ENCODE measurements around the gene VASH1.

GRCh38 chr14:76742966-76743365 is 18.3 kb upstream of the VASH1 start:
- no peak for TF ChIP-seq POLR2A (IDR thresholded peaks at IDR 0.05; ENCODE audit: low read depth)
- no peak for TF ChIP-seq CTCF (IDR thresholded peaks at IDR 0.05)
- no peak for TF ChIP-seq POLR2AphosphoS5 (IDR thresholded peaks at IDR 0.05)

Measured in esophagus muscularis mucosa (tissue), 3 donors.